SW480 (cell line): Measurements from ENCODE around the gene TUBGCP2.

Experiments used
- DNase-seq: peaks from one replicate; pipeline ENCODE4 v3.0.0-alpha.2; 2016; ENCODE audit warnings: low spot score

TUBGCP2 gene

GRCh38 chr10:133279326-133280226 lies 29.1 kb downstream of the TUBGCP2 start:
- no peak for DNase-seq

DNA sequence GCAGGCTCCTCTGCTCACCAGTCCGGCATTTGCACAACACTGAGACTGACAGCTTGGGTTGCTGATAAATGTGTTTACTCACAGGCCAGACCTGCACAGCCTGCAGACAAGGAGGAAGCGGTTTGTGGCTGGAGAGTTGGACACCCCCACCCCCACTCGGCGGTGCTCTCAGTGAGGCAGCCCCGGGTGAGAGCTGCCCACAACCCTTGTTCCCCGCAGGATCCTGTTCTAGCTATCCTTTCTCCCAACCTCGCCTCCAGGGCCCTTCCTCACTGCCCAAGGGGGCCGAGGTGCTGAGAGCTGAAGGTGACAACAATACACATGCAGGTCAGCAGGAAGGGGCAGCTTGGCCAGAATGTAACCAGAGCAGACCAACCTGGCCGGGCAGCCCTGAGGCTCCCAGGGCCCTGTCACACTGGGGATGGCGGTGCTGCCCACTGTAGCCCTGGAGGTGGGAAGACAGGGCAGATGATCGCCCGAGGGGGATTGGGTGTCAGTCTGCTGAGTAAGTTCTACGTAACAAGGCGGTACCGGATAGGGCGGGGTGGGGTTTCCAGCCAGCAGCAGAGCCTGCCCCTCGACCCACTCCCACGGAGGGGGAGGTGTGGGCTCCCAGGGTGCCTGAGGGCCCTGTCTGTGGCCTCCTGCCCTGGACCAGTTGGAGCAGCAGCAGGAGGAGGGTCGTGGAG lies 30.0 kb downstream of the TUBGCP2 start:
- DNase-seq = peak; percentile 78

DNA sequence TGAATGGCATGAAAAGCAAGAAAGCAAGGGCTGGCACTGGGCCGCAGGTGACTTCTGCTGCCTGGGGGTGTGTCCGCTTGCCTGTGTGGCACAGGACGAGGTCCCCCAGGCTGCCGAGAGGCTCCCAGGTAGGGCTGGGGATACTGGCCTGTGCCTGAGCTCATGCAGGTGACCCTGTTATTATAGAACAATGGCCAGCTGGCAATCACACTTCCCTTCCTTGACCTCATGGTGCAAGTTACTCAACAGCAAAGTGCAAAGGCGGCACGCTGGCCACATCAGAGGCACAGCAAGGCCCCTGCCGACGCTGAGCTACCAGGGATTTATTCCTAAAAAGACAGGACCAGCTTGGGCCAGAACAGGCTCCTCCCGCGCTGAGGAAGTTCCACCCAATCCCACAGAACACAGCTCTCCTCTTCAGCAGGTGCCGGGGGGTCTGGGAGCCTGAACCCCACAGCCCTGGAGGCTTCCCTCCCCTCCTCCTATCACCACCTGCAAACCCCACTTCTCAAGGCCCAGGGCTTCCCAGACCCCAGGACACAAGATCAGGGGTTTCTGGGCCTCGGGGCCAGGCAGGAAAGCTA lies 30.6 kb downstream of the TUBGCP2 start:
- DNase-seq = peak; percentile 55

DNA sequence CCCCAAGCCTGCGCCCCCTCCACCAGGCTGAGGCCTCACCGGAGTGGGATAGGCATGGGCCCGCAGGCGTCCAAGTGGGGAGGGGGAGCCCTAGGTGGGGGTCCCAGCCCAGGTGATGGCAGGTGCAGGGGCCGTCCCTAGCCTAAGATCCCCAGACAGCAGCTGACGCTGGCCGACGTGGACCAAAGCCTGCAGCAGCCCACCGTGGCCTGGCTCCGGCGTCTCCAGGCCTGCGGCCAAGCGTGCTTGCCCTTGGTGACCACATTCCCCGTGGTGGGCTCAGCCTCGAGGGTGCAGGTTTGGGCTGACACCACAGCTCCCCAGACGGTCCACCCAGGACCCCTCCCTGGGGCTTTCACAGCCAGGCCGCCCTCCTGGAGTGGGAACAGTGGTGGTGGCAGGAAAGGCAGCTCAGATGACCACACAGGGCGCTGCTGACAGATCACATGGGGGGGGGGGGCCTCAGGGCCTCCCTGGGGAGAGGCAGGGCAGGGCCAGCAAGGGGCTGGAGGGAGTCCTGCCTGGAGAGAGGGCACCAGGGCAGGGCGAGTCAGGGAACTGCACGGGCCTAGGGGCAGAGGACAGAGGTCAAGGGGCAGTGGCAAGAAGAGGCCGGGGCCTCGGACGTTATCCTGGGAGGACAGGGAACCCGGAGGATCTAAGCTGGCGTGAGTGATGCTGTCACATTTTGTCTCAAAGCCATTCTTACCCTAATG lies 31.2 kb downstream of the TUBGCP2 start:
- DNase-seq = no peak

GRCh38 chr10:133276435-133277201 lies 32.1 kb downstream of the TUBGCP2 start, which contains the start of gene ADAM8:
Gene ADAM8, minus strand, starts transcription at chr10:133276868. Its CDS starts 51 bp downstream, at chr10:133276817.
- DNase-seq = no peak

- no peak for DNase-seq
Measured at GRCh38 chr10:133276100-133276434, 32.6 kb downstream of the TUBGCP2 start.

DNA sequence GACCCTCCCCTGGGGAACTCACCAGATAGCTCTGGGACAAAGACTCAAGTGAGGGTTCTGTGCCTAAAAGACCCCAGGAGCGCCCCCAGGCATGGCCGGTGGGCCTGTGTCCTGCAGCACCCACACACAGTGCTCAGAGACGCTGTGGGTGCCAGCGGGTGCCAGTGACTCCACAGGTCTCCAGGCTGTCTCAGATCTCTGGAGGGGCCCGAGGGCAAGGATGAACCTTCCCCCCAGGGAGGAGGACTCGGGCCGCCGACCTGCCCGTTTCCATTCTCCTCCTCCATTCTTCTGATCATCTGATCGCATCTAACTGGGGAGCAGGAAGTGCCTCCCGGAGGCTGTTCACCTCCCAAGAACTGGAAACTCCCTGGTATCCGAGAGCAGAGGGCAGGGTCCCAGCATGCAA lies 33.0 kb downstream of the TUBGCP2 start:
- DNase-seq = no peak

- DNase-seq = peak; percentile 18
Measured at GRCh38 chr10:133274751-133275683, 33.7 kb downstream of the TUBGCP2 start.

DNA sequence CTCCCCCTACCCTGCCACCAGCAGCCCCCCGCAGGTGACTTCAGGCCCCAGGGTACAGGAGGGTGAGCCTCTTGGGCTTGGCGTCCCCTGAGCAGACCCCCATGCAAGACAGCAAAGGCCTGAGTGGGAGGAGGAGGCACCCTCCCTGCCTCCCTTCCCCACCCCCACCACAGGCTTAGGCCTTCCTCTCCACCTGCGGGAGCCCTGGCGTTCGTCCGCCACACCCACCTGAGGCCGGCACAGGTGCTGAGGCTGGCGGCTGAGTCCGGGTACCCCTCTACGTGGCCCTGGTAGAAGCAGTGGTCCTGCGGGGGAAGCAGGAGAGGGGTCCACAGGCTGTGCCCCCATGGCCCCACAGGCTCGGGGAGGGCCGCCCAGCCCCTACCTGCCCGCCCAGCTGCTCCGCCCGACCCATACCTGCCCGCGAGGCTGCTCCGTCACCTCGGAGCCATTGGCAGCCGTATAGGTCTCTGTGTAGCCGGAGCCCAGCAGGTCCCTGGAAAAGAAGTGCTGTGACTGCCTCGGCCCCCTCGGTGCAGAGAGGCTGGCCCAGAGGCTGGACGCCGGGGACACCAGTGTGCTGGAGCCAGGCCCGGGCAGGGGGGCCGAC lies 35.0 kb downstream of the TUBGCP2 start:
- no peak for DNase-seq

DNA sequence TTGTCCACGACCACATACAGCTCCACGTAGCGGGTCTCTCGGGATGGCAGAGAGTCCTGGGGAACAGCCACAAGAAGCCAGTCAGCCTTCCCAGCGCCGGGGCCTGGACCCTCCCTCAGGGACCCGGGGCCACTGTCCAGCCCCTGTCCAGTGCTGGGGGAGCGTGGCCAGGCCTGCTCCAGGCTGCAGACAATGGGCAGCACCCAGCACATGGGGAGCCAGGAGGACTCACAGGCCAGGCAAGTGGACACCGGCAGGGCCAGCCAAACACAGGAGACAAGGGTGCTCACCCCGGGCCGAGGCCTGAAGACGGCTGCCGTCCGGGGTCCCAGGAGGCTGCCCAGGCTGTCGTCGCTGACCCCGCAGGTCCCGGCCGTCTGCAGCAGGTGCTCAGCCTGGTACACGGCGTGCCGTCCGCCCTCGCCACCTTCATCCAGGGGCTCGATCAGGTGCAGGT lies 35.7 kb downstream of the TUBGCP2 start:
- DNase-seq = no peak

DNA sequence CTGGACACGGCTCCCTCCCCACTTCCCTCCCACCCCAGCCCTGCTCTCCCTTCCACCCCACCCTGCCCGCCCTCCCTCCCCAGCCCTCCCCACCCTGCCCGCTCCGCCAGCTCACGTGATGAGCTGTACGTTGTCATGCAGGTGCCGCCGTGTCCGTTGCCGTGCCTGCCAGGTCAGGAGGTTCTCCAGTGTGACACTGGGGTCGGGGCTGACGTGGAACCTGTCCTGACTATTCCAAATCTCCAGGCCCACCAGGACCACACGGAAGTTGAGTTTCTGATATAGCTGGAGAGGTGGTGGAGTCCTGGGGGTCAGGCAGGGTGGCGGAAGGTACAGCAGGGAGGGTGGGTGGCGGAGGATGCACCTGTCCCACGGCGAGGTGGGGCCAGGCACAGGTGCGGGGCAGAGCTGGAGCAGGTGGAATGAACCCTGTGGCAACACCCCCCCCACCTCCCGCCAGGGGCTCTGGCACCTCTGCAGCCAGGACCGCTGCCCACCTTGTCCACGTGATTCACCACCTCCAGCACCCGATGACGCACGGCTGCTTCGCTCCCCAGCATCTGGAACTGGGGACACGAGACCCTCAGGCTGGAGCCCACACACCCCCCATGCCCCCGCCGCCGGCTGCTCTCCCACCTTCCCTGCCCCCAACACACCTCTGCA lies 36.2 kb downstream of the TUBGCP2 start:
- DNase-seq = no peak

DNA sequence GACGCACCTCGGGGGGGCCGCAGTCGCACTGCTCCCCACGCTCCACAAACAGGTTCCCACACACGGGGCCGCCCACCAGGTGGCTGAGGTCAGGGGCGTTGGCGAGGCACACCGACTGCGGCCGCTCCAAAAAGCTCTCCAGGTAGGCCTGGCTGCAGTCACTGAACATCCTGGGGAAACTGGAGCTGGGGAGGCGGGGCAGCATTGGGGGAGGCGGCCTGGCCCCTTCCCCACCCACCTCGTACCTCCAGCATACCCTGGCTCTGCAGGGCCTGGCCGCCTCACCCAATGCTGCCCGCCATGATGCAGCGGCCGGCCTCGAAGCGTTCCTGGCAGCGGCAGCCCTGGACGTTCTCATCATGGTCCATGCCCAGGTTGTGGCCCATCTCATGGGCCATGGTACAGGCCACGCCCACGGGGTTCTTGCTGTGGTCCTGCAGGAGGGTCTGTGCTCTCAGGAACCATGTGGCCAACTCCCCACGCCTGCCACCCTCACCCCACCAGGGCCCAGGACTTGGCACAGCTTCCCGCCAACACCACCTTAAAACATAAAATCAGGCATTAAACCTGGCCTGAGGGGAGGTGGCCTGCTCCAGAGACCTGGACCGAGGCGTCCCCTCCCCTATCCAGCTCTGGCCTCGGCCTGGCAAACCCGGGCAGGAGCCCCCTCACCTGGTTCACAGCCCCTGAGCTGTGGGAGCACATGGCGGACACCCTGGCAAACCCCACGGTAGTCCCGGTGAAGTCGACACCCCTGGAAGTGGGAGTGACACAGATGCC lies 37.0 kb downstream of the TUBGCP2 start:
- no peak for DNase-seq

DNA sequence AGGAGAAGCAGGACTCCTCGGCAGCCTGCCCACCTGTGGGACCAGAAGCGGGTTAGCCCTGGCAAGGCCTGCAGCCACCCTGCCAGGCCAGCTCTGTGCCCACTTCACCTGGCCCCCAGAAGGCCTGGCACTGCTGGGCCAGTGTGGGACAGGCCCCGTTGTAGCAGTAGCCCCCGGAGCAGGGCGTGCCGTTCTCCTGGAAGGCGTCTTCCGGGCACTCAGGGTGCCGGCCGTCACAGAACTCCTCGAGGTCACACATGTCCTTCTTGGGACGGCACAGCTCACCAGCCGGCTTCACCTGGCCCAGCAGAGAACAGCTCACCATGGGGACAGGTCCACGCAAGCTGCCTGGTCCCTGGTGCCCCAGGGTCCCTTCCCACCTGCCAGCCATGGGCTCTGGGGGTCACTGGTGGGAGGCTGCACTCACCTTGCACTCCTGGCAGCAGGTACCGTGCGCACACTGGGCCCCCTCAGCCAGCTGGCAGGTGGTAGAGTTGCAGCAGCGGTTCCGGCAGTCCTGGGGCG lies 37.8 kb downstream of the TUBGCP2 start:
- DNase-seq = no peak

DNA sequence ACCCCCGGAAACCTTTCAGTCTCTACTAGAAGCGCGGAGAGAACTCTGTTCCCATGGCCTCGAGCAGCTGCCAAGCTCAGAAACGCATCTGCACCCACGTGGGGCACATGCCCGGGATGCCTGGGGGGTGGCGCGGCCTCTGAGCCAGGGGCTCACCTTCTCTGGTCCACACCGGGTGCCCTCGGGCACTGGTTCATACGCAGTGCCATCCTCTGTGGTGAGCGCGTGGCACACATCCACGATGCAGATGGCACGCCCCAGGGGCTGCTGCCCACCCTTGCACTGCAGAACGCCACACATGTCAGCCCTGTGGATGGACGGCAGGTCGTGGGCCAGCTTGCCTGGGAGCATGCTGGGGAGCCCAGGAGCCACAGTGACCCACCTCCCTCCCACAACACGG lies 38.5 kb downstream of the TUBGCP2 start:
- no peak for DNase-seq

DNA sequence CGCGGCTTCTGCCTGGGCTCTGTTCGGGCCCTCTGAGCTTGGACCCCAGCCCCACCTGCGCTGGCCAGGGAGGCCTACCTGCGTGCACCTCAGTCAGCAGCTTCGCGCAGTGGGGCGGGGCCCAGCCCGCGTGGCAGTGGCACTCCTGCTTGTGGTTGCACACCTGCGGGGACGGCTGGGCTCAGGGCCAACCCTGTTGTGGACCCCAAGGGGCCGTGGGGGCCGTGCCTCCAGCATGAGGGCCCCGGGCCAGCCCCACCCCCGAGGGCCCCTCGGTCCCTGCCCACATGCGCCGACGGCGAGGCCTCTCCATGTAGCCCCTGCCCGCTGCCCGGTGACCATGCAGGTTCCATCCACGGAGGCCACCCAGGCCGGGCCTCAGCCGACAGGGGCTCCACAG lies 39.3 kb downstream of the TUBGCP2 start:
- no peak for DNase-seq

DNA sequence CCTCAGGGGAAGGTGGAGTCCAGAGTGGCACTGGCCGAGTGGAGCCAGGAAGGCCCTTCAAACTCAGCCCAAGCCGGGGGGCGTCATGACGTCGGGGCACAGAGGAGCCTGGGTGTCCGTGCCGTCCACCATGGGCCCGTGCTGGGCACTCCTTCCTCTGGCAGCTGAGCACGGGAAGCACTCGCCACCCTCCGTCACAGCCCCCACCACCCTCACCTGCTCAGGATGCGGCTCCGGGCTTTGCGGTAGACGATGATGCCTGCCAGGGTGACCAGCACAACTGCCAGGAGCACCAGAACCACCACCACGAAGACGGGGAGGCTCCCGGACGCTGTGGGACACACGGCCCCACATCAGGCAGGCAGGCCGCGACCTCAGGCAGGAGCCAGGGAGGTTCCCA lies 40.1 kb downstream of the TUBGCP2 start:
- no peak for DNase-seq

GRCh38 chr10:133267829-133268228 lies 40.8 kb downstream of the TUBGCP2 start:
- DNase-seq = no peak

GRCh38 chr10:133267293-133267692 lies 41.4 kb downstream of the TUBGCP2 start:
- no peak for DNase-seq
